HG03571 (cell line): Measurements from ENCODE around the gene OGDH.

Source experiments
- ATAC-seq: cut with Tn5 transposase; IDR thresholded peaks from one replicate; pipeline ENCODE4 v1.9.1; 2021; ENCODE audit not compliant: unreplicated experiment

Gene OGDH

GRCh38 chr7:44617225-44617890, 10.9 kb downstream of the OGDH start:
- ATAC-seq = no peak

- ATAC-seq = no peak
These were observed 11.6 kb downstream of the OGDH start for GRCh38 chr7:44618045-44618444.

GRCh38 chr7:44618753-44619152, 12.3 kb downstream of the OGDH start:
- no peak for ATAC-seq

- ATAC-seq = no peak
These were observed 14.8 kb downstream of the OGDH start for GRCh38 chr7:44621034-44621749.

GRCh38 chr7:44621750-44622103, 15.3 kb downstream of the OGDH start:
- no peak for ATAC-seq

GRCh38 chr7:44622342-44623151, 16.1 kb downstream of the OGDH start:
- ATAC-seq = peak; percentile 55

- ATAC-seq = no peak
These were observed 17.9 kb downstream of the OGDH start for GRCh38 chr7:44624318-44624717.

- no peak for ATAC-seq
These were observed 19.4 kb downstream of the OGDH start for GRCh38 chr7:44625526-44626471.

GRCh38 chr7:44626620-44627019, 20.2 kb downstream of the OGDH start:
- ATAC-seq = no peak

GRCh38 chr7:44629829-44630522, 23.5 kb downstream of the OGDH start:
- ATAC-seq = no peak

GRCh38 chr7:44630792-44631457, 24.5 kb downstream of the OGDH start:
- no peak for ATAC-seq

- no peak for ATAC-seq
These were observed 25.2 kb downstream of the OGDH start for GRCh38 chr7:44631458-44632115.

- no peak for ATAC-seq
These were observed 25.8 kb downstream of the OGDH start for GRCh38 chr7:44632196-44632595.

- ATAC-seq = peak; percentile 64
These were observed 27.1 kb downstream of the OGDH start for GRCh38 chr7:44633254-44634186.

- ATAC-seq = no peak
These were observed 27.9 kb downstream of the OGDH start for GRCh38 chr7:44634187-44634838.

- no peak for ATAC-seq
These were observed 28.6 kb downstream of the OGDH start for GRCh38 chr7:44634839-44635591.

- ATAC-seq = no peak
These were observed 29.7 kb downstream of the OGDH start for GRCh38 chr7:44636041-44636584.
